Aorta (tissue), 5 donors: ENCODE data around the gene LRRN4CL. TPM values are rescaled to one million over a fixed set of nuclear protein-coding genes. Genes with fewer than 3 reads are reported as not detected.
"Not testable (repeated sequence)": the region's sequence is repeated elsewhere in the genome, so short reads cannot be mapped to it uniquely, and the experiment has no call there.

Source experiments
- ATAC-seq: fragments of 200-7000 bp; cut with Tn5 transposase; one replicate; pipeline ENCODE4 v1.9.1; 2022; ENCODE audit warnings: moderate library complexity; ENCODE audit not compliant: low FRiP score
- DNase-seq, 2 donors: peaks; one replicate each; pipeline ENCODE4 v3.0.0-alpha.2; 2020
- H3K27ac ChIP-seq, 2 donors: one replicate each; pipeline ENCODE4 v1.5.1; 2013; ENCODE audit warnings: low read length in 2 of 2, mild to moderate bottlenecking in 2 of 2, moderate library complexity in 2 of 2, control low read depth in 1 of 2, inconsistent platforms in 1 of 2, low read depth in 1 of 2
- H3K27me3 ChIP-seq, 2 donors: one replicate each; pipeline ENCODE4 v1.6.1; 2013; ENCODE audit warnings: control low read depth in 1 of 2, low read length in 1 of 2, mild to moderate bottlenecking in 1 of 2, moderate library complexity in 1 of 2; ENCODE audit not compliant: insufficient read depth in 2 of 2, control insufficient read depth in 1 of 2
- H3K36me3 ChIP-seq, 2 donors: one replicate each; pipeline ENCODE4 v1.6.1; 2013; ENCODE audit warnings: control low read depth in 1 of 2, low read length in 1 of 2, mild to moderate bottlenecking in 1 of 2; ENCODE audit not compliant: insufficient read depth in 2 of 2, control insufficient read depth in 1 of 2
- H3K4me1 ChIP-seq, 2 donors: one replicate each; pipeline ENCODE4 v1.6.1; 2013; ENCODE audit warnings: low read length in 2 of 2, control low read depth in 1 of 2, mild to moderate bottlenecking in 1 of 2, moderate library complexity in 1 of 2; ENCODE audit not compliant: insufficient read depth in 2 of 2, control insufficient read depth in 1 of 2
- H3K4me3 ChIP-seq, 2 donors: one replicate each; pipeline ENCODE4 v1.5.1; 2013; ENCODE audit warnings: low read length in 2 of 2, control low read depth in 1 of 2, mild to moderate bottlenecking in 1 of 2
- H3K9me3 ChIP-seq: one replicate; pipeline ENCODE4 v1.6.1; 2013; ENCODE audit warnings: mild to moderate bottlenecking, low read length; ENCODE audit not compliant: control insufficient read depth
- WGBS, 2 donors: extraction: QIAGEN DNeasy Blood & Tissue Kit; methylation state at CpG; one replicate each; pipeline ENCODE4 v1.1.7; 2013; 5-methylcytosine and 5-hydroxymethylcytosine counted together
- intact Hi-C, 2 donors: fragments of 100-400 bp; cut with DNase I; formaldehyde crosslinking; loops; one replicate each; pipeline versions ENCODE4 v1.14.2 to v1.15.0; 2022
- polyA plus RNA-seq, 2 donors: library from polyadenylated mRNA; stranded (reverse); fragments of 200-250 nt; gene quantifications; one replicate each; pipeline ENCODE4 v1.2.3, GENCODE V29; 2013
- total RNA-seq, 2 donors: library from RNA; stranded (reverse); fragmentation: NEBNext Ultra II Directional; extraction: Animal tissue kit (Norgen Biotek cat#: 25700); gene quantifications; one replicate each; pipeline ENCODE4 v1.2.1, GENCODE V29; 2021
- donor health status: healthy with polysubstance abuse.
- donor health status: Bipolar disorder and iron deficiency.
- donor health status: DM: no; HTN: no; CAD: no.
- donor health status: DM: no; HTN: no; CAD: no.
- donor health status: DM: yes; HTN: yes; CAD: no.

LRRN4CL gene
- total and polyA plus RNA-seq, 4 donors = 0.10 to 24.5 (median 8.5) TPM; not detected in 1

DNA sequence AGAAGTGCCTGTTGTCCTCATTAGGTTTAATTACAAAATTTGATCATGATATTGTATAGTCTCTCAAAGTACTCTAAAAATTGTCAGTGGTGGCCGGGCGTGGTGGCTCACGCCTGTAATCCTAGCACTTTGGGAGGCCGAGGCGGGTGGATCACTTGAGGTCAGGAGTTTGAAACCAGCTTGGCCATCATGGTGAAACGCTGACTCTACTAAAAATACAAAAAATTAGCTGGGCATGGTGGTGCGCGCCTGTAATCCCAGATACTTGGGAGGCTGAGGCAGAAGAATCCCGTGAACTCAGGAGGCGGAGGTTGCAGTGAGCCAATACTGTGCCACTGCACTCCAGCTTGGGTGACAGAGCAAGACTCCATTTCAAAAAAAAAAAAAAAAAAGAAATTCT lies 13.9 kb downstream of the LRRN4CL start:
- H3K4me3 ChIP-seq, H3K36me3 ChIP-seq, intact Hi-C loops, ATAC-seq, H3K4me1 ChIP-seq, H3K9me3 ChIP-seq, H3K27me3 ChIP-seq, H3K27ac ChIP-seq, DNase-seq: not testable (repeated sequence)
- 91% methylated on average over 10 of the region's 10 CpGs for WGBS, 2 donors

DNA sequence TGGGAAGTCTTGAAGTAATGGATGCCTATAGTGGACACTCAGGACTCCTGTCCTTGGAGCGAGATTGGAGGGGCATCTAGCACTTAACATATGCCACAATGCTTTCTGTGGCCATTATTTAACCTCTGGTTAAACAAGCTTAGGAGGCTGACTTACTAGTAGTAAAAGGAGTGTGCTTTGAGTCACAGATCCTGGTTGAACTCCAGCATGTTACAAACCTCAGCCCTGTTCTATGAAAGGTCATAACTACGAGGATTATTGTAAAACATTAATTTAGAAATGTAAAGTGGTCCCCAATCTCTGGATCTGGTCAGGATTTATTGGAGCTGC lies 16.2 kb downstream of the LRRN4CL start:
- Histone ChIP-seq H3K27ac (no peak overlapping the region), H3K4me3 (no peak overlapping the region), H3K36me3 (peaks cover 0 to 3% of the 10 kb centered on the region in 2 donors), H3K27me3 (no peaks in the 10 kb centered on the region), H3K9me3 (no peaks in the 10 kb centered on the region), H3K4me1 (no peaks in the 10 kb centered on the region)
- WGBS, 2 donors = 76 to 81% methylated on average over 2 of the region's 2 CpGs
- ATAC-seq = no peak
- intact Hi-C loops = loop anchor here in 1 of 2 donors (5.0 kb wide), 1 partner anchor 34 kb away; the partner anchor contains the start of genes BSCL2 and GNG3
- no peak for DNase-seq

DNA sequence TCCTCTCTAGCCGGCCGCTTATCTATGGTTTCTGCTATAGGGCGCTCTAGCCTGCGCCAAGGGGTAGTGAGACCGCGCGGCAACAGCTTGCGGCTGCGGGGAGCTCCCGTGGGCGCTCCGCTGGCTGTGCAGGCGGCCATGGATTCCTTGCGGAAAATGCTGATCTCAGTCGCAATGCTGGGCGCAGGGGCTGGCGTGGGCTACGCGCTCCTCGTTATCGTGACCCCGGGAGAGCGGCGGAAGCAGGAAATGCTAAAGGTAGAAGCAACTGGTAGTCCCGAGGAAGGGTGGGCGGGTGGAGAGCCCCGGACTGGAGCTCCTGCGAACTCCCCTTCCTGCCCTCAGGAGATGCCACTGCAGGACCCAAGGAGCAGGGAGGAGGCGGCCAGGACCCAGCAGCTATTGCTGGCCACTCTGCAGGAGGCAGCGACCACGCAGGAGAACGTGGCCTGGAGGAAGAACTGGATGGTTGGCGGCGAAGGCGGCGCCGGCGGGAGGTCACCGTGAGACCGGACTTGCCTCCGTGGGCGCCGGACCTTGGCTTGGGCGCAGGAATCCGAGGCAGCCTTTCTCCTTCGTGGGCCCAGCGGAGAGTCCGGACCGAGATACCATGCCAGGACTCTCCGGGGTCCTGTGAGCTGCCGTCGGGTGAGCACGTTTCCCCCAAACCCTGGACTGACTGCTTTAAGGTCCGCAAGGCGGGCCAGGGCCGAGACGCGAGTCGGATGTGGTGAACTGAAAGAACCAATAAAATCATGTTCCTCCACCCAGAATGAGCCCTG lies 17.5 kb downstream of the LRRN4CL start, which contains the start of the genes LBHD1 and UQCC3:
TSS of gene LBHD1 (minus strand) at position 660 of the 782 bp plus-strand sequence. CDS start 2,236 bp downstream, outside the sequence.
TSS of gene UQCC3 (plus strand) at position 66 of the 782 bp plus-strand sequence. CDS start at position 139, 73 bp downstream.
- ATAC-seq (peak; percentile 92), DNase-seq (peak; percentile 82 to 89)
- H3K4me3 ChIP-seq = peak within 1 kb of the TSS; percentile 61 to 84
- H3K9me3 ChIP-seq = no peaks in the 10 kb centered on the region
- intact Hi-C loops = loop anchor here in 1 of 2 donors (5.0 kb wide), 1 partner anchor 36 kb away; the partner anchor contains the start of genes BSCL2 and GNG3
- H3K4me1 ChIP-seq = peaks cover 0 to under 1% of the 10 kb centered on the region in 2 donors
- no peaks in the 10 kb centered on the region for H3K27me3 ChIP-seq
- 0 to 1% methylated on average over 59 of the region's 59 CpGs for WGBS, 2 donors
- H3K36me3 ChIP-seq = peaks cover 0 to 3% of the 10 kb centered on the region in 2 donors
- peak within 1 kb of the TSS; percentile 1 to 63 for H3K27ac ChIP-seq

DNA sequence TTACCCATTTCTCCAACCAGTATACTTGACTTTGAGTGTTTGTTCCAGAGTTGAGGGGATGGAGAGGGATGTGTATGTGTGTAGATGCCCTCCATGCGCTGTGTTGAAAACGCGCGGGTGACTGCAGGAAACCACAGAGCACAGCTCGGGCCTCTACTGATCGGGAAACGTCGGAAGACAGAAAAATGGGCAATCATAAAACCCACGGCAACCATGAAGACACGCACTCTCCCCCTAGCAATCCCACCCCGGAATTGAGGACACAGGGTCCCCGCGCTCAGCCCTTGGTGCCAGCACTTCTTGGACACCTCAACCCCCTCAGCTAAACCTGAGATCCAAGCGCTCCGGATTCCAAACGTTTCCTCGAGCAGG lies 18.1 kb downstream of the LRRN4CL start:
- no peaks in the 10 kb centered on the region for H3K9me3 ChIP-seq
- DNase-seq = no peak
- H3K27ac ChIP-seq = peak overlapping the region in 1 of 2 donors; percentile 28
- peak overlapping the region; percentile 61 to 84 for H3K4me3 ChIP-seq
- 0% methylated on average over 17 of the region's 17 CpGs for WGBS, 2 donors
- H3K36me3 ChIP-seq = no peaks in the 10 kb centered on the region
- peak; percentile 45 for ATAC-seq
- H3K4me1 ChIP-seq = peaks cover 2 to 6% of the 10 kb centered on the region in 2 donors
- no peaks in the 10 kb centered on the region for H3K27me3 ChIP-seq
- intact Hi-C loops = loop anchor here in 1 of 2 donors (5.0 kb wide), 1 partner anchor 36 kb away; the partner anchor contains the start of genes BSCL2 and GNG3

DNA sequence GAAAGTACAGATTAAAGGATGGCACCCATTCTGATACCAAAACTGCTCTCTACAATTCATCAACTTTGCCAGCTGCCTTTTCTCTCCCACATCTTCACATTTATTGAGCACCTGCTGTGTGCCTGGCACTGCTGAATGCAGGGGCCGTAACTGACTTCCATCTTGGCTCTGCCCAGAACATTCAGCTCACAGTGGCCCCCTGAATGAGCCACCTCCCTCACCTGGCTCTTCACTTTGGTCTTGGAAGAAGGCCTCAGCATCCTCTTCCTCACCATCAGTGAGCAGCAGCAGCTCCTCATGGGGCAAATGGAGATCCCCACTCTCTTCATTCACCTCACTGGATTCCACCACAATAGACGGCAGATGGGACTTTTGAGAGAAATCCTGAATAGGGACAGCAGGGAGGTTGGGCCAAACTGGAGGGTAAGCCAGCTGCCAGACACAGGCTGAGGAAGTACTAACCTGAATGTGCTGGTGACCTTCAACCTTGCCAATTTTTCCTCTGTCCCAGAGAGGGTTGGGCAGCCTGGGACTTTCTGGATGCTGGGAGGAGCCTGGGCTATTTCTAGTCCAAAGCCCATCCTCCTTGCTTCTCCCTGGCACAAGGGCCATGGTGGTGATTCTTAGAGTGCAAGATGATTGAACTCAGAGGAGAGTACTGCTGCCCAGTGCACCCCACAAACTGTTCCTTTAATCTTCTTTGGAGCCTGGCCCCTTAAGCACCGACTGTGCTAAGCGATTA lies 19.7 kb downstream of the LRRN4CL start:
- no peak overlapping the region for H3K27ac ChIP-seq
- H3K27me3 ChIP-seq = no peaks in the 10 kb centered on the region
- no peaks in the 10 kb centered on the region for H3K9me3 ChIP-seq
- no peak for ATAC-seq
- no peaks in the 10 kb centered on the region for H3K36me3 ChIP-seq
- H3K4me1 ChIP-seq = peaks cover 2 to 8% of the 10 kb centered on the region in 2 donors
- intact Hi-C loops = loop anchor here in 1 of 2 donors (5.0 kb wide), 2 partner anchors 38 to 67 kb away; partner anchors contain the start of genes BSCL2, GNG3 and MTA2
- no peak for DNase-seq
- H3K4me3 ChIP-seq = no peak overlapping the region
- 78 to 80% methylated on average over 4 of the region's 4 CpGs for WGBS, 2 donors

DNA sequence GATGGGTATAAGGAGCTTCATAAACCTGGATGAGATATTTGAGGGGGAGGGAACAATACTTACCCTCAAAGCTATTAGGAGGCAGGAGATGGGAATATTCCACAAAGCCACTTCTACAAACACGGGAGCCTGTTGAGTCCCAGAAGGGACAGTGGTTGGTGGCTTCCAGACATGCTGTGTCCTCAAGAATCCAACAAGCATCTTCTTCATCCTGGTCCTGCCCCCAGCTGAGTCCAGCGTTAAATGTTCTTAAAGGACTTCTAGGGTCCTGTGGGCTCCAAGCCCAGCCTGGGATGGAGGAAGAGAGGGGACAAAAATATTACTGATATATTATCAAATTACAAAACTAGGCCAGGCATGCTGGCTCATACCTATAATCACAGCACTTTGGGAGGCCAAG lies 21.9 kb downstream of the LRRN4CL start:
- Histone ChIP-seq H3K9me3 (no peaks in the 10 kb centered on the region), H3K27me3 (no peaks in the 10 kb centered on the region), H3K36me3 (peaks cover 0 to 1% of the 10 kb centered on the region in 2 donors), H3K27ac (no peak overlapping the region), H3K4me3 (no peak overlapping the region), H3K4me1 (peaks cover 2 to 8% of the 10 kb centered on the region in 2 donors)
- intact Hi-C loops = loop anchor here in 1 of 2 donors (5.0 kb wide), 1 partner anchor 65 kb away; the partner anchor contains the start of gene MTA2
- ATAC-seq = no peak
- 75 to 82% methylated on average over 2 of the region's 2 CpGs for WGBS, 2 donors
- no peak for DNase-seq

DNA sequence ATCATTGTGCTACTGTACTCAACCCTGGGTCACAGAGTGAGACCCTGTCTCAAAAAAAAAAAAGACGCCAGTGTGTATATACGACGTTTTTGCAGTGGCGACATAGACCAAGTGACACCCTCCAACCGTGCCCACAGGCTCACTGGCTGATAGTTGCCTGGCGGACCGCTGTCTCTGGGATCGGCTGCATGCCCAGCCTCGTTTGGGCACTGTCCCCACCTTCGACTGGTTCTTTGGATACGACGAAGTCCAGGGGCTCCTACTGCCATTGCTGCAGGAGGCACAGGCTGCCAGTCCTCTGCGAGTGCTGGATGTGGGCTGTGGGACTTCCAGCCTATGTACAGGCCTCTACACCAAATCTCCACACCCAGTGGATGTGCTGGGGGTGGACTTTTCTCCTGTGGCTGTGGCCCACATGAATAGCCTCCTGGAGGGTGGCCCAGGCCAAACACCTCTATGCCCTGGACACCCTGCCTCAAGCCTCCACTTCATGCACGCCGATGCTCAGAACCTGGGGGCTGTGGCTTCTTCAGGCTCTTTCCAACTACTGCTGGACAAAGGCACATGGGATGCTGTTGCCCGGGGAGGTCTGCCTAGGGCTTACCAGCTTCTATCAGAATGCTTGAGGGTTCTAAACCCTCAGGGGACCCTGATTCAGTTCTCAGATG lies 22.9 kb downstream of the LRRN4CL start:
- Histone ChIP-seq H3K9me3 (no peaks in the 10 kb centered on the region), H3K4me3 (peak overlapping the region; percentile 56 to 62), H3K27me3 (no peaks in the 10 kb centered on the region), H3K4me1 (peaks cover 2 to 8% of the 10 kb centered on the region in 2 donors), H3K27ac (peak overlapping the region in 1 of 2 donors; percentile 73), H3K36me3 (peaks cover 0 to 1% of the 10 kb centered on the region in 2 donors)
- intact Hi-C loops = loop anchor here in 1 of 2 donors (5.0 kb wide), 1 partner anchor 64 kb away; the partner anchor contains the start of gene MTA2
- WGBS, 2 donors = 42 to 44% methylated on average over 16 of the region's 16 CpGs
- no peak for ATAC-seq
- DNase-seq = no peak
